GM12878 (cell line): Measurements from ENCODE around the gene SLC22A6. TPM values are rescaled to one million over a fixed set of nuclear protein-coding genes. Genes with fewer than 3 reads are reported as not detected.

Experiments
- ATAC-seq: fragments of 200-7000 bp; cut with Tn5 transposase; 3 replicates; pipeline ENCODE4 v1.9.1; 2020; ENCODE audit warnings: mild to moderate bottlenecking, moderate library complexity
- Bru-seq: library from RNA; stranded (reverse); fragments of 400-500 nt; gene quantifications from one replicate; lab custom pipeline; 2021; lab: Mats Ljungman, UMichigan
- BruChase-seq, 2 experiments: library from RNA; stranded (reverse); fragments of 400-500 nt; gene quantifications; one replicate each; lab custom pipeline; 2021; lab: Mats Ljungman, UMichigan
- BruUV-seq: library from RNA; stranded (reverse); fragments of 400-500 nt; replicated peaks from 2 replicates; lab custom pipeline; 2021; lab: Mats Ljungman, UMichigan
- CTCF ChIA-PET: fragments of 300-600 bp; sonication (Branson Sonifier 250); formaldehyde crosslinking; extraction: SDS; loops from one replicate; lab custom pipeline; 2021; ENCODE audit warnings: inconsistent platforms; lab: Yijun Ruan, JAX
- POLR2A ChIA-PET: fragments of 350-600 bp; formaldehyde crosslinking; extraction: SDS; loops from one replicate; lab custom pipeline; 2021; ENCODE audit warnings: inconsistent platforms; lab: Charles Lee
- RAD21 ChIA-PET: fragments of 300-600 bp; sonication (Branson Sonifier 250); formaldehyde crosslinking; loops from one replicate; lab custom pipeline; 2023; ENCODE audit warnings: antibody characterized with exemption; ENCODE audit not compliant: unreplicated experiment; lab: Charles Lee
- SMC1A ChIA-PET: fragments of 300-600 bp; sonication (Branson Sonifier 250); formaldehyde crosslinking; loops from one replicate; lab custom pipeline; 2023; ENCODE audit not compliant: unreplicated experiment, uncharacterized antibody; lab: Charles Lee
- DNase-seq: peaks from one replicate; pipeline ENCODE4 v3.0.0-alpha.2; 2011; ENCODE audit warnings: low read depth, low spot score
- FAIRE-seq: peaks from 3 replicates; lab custom pipeline; 2011; peaks lifted over from hg19 to GRCh38; lab: Jason Lieb, UNC
- H2AFZ ChIP-seq: 2 replicates; pipeline ENCODE4 v1.6.0; 2011; ENCODE audit warnings: low read depth, low read length, control low read depth; ENCODE audit not compliant: control insufficient read depth
- H3K27ac ChIP-seq: 2 replicates; pipeline ENCODE4 v1.5.1; 2011; ENCODE audit warnings: control low read depth; ENCODE audit not compliant: control insufficient read depth, insufficient read depth
- H3K27me3 ChIP-seq, 2 experiments: replicated peaks in 1 of 2; 2 replicates each; pipeline versions ENCODE4 v1.6.0 to v1.6.1; 2011; ENCODE audit warnings: low read length in 1 of 2; ENCODE audit not compliant: control insufficient read depth in 2 of 2, insufficient read depth in 2 of 2
- H3K36me3 ChIP-seq, 2 experiments: 2 replicates each; pipeline ENCODE4 v1.5.1; 2011; ENCODE audit warnings: low read length in 1 of 2; ENCODE audit not compliant: control insufficient read depth in 2 of 2, insufficient read depth in 2 of 2
- H3K4me1 ChIP-seq: 2 replicates; pipeline ENCODE4 v1.6.1; 2011; ENCODE audit warnings: mild to moderate bottlenecking, low read length, moderate library complexity, mixed read lengths; ENCODE audit not compliant: control insufficient read depth, insufficient read depth
- H3K4me2 ChIP-seq: 2 replicates; pipeline ENCODE4 v1.6.0; 2011; ENCODE audit warnings: control low read depth; ENCODE audit not compliant: control insufficient read depth, insufficient read depth
- H3K4me3 ChIP-seq: fragments of 200-600 bp; sonication (generic); 2 replicates; pipeline ENCODE4 v1.5.1; 2016
- H3K79me2 ChIP-seq: 2 replicates; pipeline ENCODE4 v1.6.0; 2011; ENCODE audit warnings: low read length; ENCODE audit not compliant: control insufficient read depth, insufficient read depth
- H3K9ac ChIP-seq: 2 replicates; pipeline ENCODE4 v1.8.0; 2011; ENCODE audit warnings: low read length, control low read depth, mixed read lengths; ENCODE audit not compliant: control insufficient read depth, insufficient read depth
- H3K9me3 ChIP-seq: replicated peaks from 3 replicates; pipeline ENCODE4 v1.5.1; 2011; ENCODE audit warnings: mild to moderate bottlenecking, low read length; ENCODE audit not compliant: control insufficient read depth, insufficient read depth
- H4K20me1 ChIP-seq: 2 replicates; pipeline ENCODE4 v1.6.0; 2011; ENCODE audit not compliant: control insufficient read depth, insufficient read depth
- ASH2L ChIP-seq: fragments of 300-600, 200-600 bp; sonication (generic); IDR thresholded peaks from 2 replicates; pipeline ENCODE4 v1.6.1; 2017; ENCODE audit warnings: low read depth, mild to moderate bottlenecking, borderline replicate concordance
- CBX3 ChIP-seq: fragments of 200-600 bp; sonication (generic); IDR thresholded peaks from 2 replicates; pipeline ENCODE4 v1.6.1; 2016; ENCODE audit warnings: low read depth, borderline replicate concordance
- CBX5 ChIP-seq: sonication (generic); IDR thresholded peaks from 2 replicates; pipeline ENCODE4 v1.6.1; 2016; ENCODE audit warnings: low read depth, moderate library complexity, mild to moderate bottlenecking, inconsistent platforms
- CHD1 ChIP-seq: IDR thresholded peaks from 2 replicates; pipeline ENCODE4 v1.6.1; 2012; ENCODE audit warnings: low read depth, low read length, improper control_type of control experiment
- DPF2 ChIP-seq: fragments of 450-650 bp; IDR thresholded peaks from 2 replicates; pipeline ENCODE4 v1.6.1; 2017; ENCODE audit warnings: mild to moderate bottlenecking
- EP300 ChIP-seq, 2 experiments: fragments of 150-350 bp in 1 of 2; IDR thresholded peaks; 2 replicates each; pipeline ENCODE4 v1.6.1; 2011 to 2012; ENCODE audit warnings: low read depth in 2 of 2, low read length in 2 of 2, borderline replicate concordance in 1 of 2, improper control_type of control experiment in 1 of 2, inconsistent platforms in 1 of 2; ENCODE audit not compliant: control insufficient read depth in 1 of 2
- MXI1 ChIP-seq: fragments of 150-350 bp; IDR thresholded peaks from 2 replicates; pipeline ENCODE4 v1.6.1; 2011; ENCODE audit warnings: low read depth, mild to moderate bottlenecking, inconsistent platforms, low read length, improper control_type of control experiment
- NBN ChIP-seq: fragments of 450-650 bp; IDR thresholded peaks from 2 replicates; pipeline ENCODE4 v1.6.1; 2016
- NR2C1 ChIP-seq: fragments of 450-650 bp; IDR thresholded peaks from 2 replicates; pipeline ENCODE4 v1.6.1; 2017; ENCODE audit warnings: antibody characterized with exemption, mild to moderate bottlenecking, moderate library complexity
- RFX5 ChIP-seq: IDR thresholded peaks from 2 replicates; pipeline ENCODE4 v1.6.1; 2011; ENCODE audit warnings: low read depth, low read length, improper control_type of control experiment
- SMC3 ChIP-seq: IDR thresholded peaks from 2 replicates; pipeline ENCODE4 v1.6.1; 2011; ENCODE audit warnings: low read length, improper control_type of control experiment, borderline replicate concordance
- SPI1 ChIP-seq: IDR thresholded peaks from 2 replicates; pipeline ENCODE4 v1.6.1; 2011; ENCODE audit warnings: low read depth, mild to moderate bottlenecking, low read length, moderate library complexity, borderline replicate concordance; ENCODE audit not compliant: insufficient read depth
- SUPT20H ChIP-seq: IDR thresholded peaks from 2 replicates; pipeline ENCODE4 v1.6.1; 2011; ENCODE audit warnings: low read depth, mild to moderate bottlenecking, low read length, moderate library complexity, borderline replicate concordance; ENCODE audit not compliant: control insufficient read depth
- TAF1 ChIP-seq: IDR thresholded peaks from 2 replicates; pipeline ENCODE4 v1.6.1; 2011; ENCODE audit warnings: mild to moderate bottlenecking, low read depth, low read length, borderline replicate concordance
- TCF12 ChIP-seq: IDR thresholded peaks from 2 replicates; pipeline ENCODE4 v1.6.1; 2011; ENCODE audit warnings: low read depth, mild to moderate bottlenecking, low read length
- WGBS: methylation state at CpG from one replicate; pipeline ENCODE4 v1.1.6; 2016; ENCODE audit warnings: low lambda C conversion rate; ENCODE audit not compliant: insufficient replicate concordance, insufficient coverage; ENCODE audit errors: missing lambda C conversion rate; 5-methylcytosine and 5-hydroxymethylcytosine counted together
- in situ Hi-C: fragments of 300-500 bp; cut with MboI; formaldehyde crosslinking; loops from 9 replicates; pipeline ENCODE4 v1.14.3; 2018; ENCODE audit warnings: mixed read lengths
- intact Hi-C: fragments of 100-400 bp; cut with micrococcal nuclease; formaldehyde crosslinking; loops from one replicate; pipeline ENCODE4 v1.14.2; 2022; ENCODE audit not compliant: unreplicated experiment
- long read RNA-seq, 2 experiments: library from polyadenylated mRNA; unstranded; transcript quantifications; one replicate each; pipeline ENCODE4 v2.0.0, GENCODE V29; 2019 to 2020
- polyA minus RNA-seq, 3 experiments: library from RNA; depleted of rRNA, polyadenylated mRNA; stranded (reverse); fragments of >200 nt; gene quantifications; 2 replicates each; pipeline ENCODE4 v1.2.3, GENCODE V29; 2011
- polyA plus RNA-seq, 11 experiments: library from polyadenylated mRNA; depleted of rRNA in 4 of 11; unstranded in 6 of 11; stranded (reverse) in 5 of 11; fragments of >200 nt; fragmentation: Nextera tagmentation in 4 of 11; fragmentation: Illumina TruSeq in 1 of 11; extraction: Ambion mirVana in 4 of 11; extraction: Trizol in 1 of 11; gene quantifications; 1 replicate in 1 of 11; 2 replicates in 10 of 11; pipeline versions ENCODE4 v1.2.1 to v1.2.3, GENCODE V29; 2011 to 2016; ENCODE audit warnings: inconsistent platforms in 2 of 11, missing spikeins in 2 of 11, low read depth in 1 of 11
- total RNA-seq, 4 experiments: library from RNA; depleted of rRNA in 3 of 4; stranded (reverse); fragments of >200 nt in 3 of 4; fragmentation: Illumina TruSeq in 1 of 4; extraction: Trizol in 1 of 4; gene quantifications; 2 replicates each; pipeline versions ENCODE4 v1.2.1 to v1.2.3, GENCODE V29; 2013 to 2021

Gene SLC22A6
- total RNA-seq (2013; cell fraction: nucleolus; rRNA removed): not detected in 2 replicates
- total RNA-seq (2014; rRNA removed) (not detected in 2 replicates), total RNA-seq (2014; rRNA removed; fragmentation: Illumina TruSeq; extraction: Trizol) (not detected in 2 replicates), total RNA-seq (2021) (not detected in 2 replicates), polyA plus RNA-seq (2011; rRNA removed) (not detected in 2 replicates), polyA plus RNA-seq (2014; fragmentation: Illumina TruSeq; extraction: Trizol) (not detected in 2 replicates), polyA plus RNA-seq (2014; fragmentation: Nextera tagmentation; extraction: Ambion mirVana) (not detected), polyA plus RNA-seq (2014; rRNA removed) (not detected in 2 replicates), polyA plus RNA-seq (2016; fragmentation: Nextera tagmentation; extraction: Ambion mirVana) (not detected), polyA minus RNA-seq (2011; rRNA and poly(A)+ RNA removed) (not detected in 2 replicates), Bru-seq, nascent RNA (not detected), BruChase-seq, experiment 1, labeled RNA remaining after a 6-hour chase (not detected), BruChase-seq, experiment 2, labeled RNA remaining after a 2-hour chase (not detected)
- not detected for polyA plus RNA-seq (2011; ENCODE audit: low read depth)
- not detected in 2 replicates for polyA plus RNA-seq (2011; cell fraction: cytosol; rRNA removed)
- polyA plus RNA-seq (2011; cell fraction: nucleus; rRNA removed): not detected in 2 replicates
- polyA plus RNA-seq (2012): not detected in 2 replicates
- not detected in 2 replicates for polyA minus RNA-seq (2011; cell fraction: cytosol; rRNA and poly(A)+ RNA removed)
- not detected in 2 replicates for polyA minus RNA-seq (2011; cell fraction: nucleus; rRNA and poly(A)+ RNA removed)
- long read RNA-seq, experiment 1: 0 reads
- long read RNA-seq, experiment 2: 0 reads

- Histone ChIP-seq H3K36me3 (no peaks in the 10 kb centered on the region), H3K79me2 (no peaks in the 10 kb centered on the region), H3K27ac (no peak within 1 kb of the TSS), H3K4me3 (no peak within 1 kb of the TSS), H3K4me1 (no peaks in the 10 kb centered on the region), H3K27me3 (no peaks in the 10 kb centered on the region; a peak in 1 of 4 replicates), H3K4me2 (no peak within 1 kb of the TSS), H4K20me1 (no peaks in the 10 kb centered on the region), H3K9ac (no peak within 1 kb of the TSS), H2AFZ (no peak within 1 kb of the TSS), H3K9me3 (no peaks in the 10 kb centered on the region)
- intact Hi-C loops: no loop called here
- no peak for TF ChIP-seq CBX5
- TF ChIP-seq RFX5: no peak
- no peak for TF ChIP-seq NR2C1
- BruUV-seq: no TSS peak
- RAD21 ChIA-PET: no interaction called here
- FAIRE-seq: no peak
- CTCF ChIA-PET: no interaction called here
- in situ Hi-C loops: no loop called here
- no peak for DNase-seq
- SMC1A ChIA-PET: no interaction called here
- 38% methylated on average over 13 of the region's 14 CpGs for WGBS
- POLR2A ChIA-PET: no interaction called here
- no peak for ATAC-seq
Measured at GRCh38 chr11:62984451-62984991, at the start of gene SLC22A6. TSS of gene SLC22A6 (minus strand) at chr11:62984967. CDS start at chr11:62984690, 277 bp downstream.

- Histone ChIP-seq H3K27ac (no peak overlapping the region), H2AFZ (no peak overlapping the region), H3K79me2 (no peaks in the 10 kb centered on the region), H3K36me3 (no peaks in the 10 kb centered on the region), H3K9me3 (no peaks in the 10 kb centered on the region), H3K4me3 (no peak overlapping the region), H3K4me1 (no peaks in the 10 kb centered on the region), H3K9ac (no peak overlapping the region), H4K20me1 (no peaks in the 10 kb centered on the region), H3K4me2 (no peak overlapping the region), H3K27me3 (no peaks in the 10 kb centered on the region)
- no peak for ATAC-seq
- no peak for FAIRE-seq
- intact Hi-C loops: no loop called here
- SMC1A ChIA-PET: interaction anchor here (1.0 kb wide), 1 partner anchor 603 kb away, joined by 3 read pairs; no protein-coding TSS in a partner anchor
- RAD21 ChIA-PET: no interaction called here
- 67% methylated on average over 4 of the region's 4 CpGs for WGBS
- CTCF ChIA-PET: interaction anchor here (1.0 kb wide), 1 partner anchor 446 kb away, joined by 3 read pairs; no protein-coding TSS in a partner anchor
- in situ Hi-C loops: loop anchor here (5.0 to 10.0 kb wide), 2 partner anchors 180 to 602 kb away; no protein-coding TSS in a partner anchor
- BruUV-seq: no TSS peak
- POLR2A ChIA-PET: no interaction called here
- DNase-seq: no peak
- no peak for TF ChIP-seq TCF12
- no peak for TF ChIP-seq TAF1
- no peak for TF ChIP-seq NBN
- no peak for TF ChIP-seq MXI1
- TF ChIP-seq DPF2: no peak
- no peak for TF ChIP-seq ASH2L
- no peak for TF ChIP-seq EP300 (IDR thresholded peaks at IDR 0.05; ENCODE audit: borderline replicate concordance in 1 of 2, control insufficient read depth in 1 of 2, low read depth in 2 of 2, low read length in 2 of 2)
- TF ChIP-seq CBX3: no peak
- TF ChIP-seq SPI1: no peak
- no peak for TF ChIP-seq CHD1
- TF ChIP-seq SUPT20H: no peak
- no peak for TF ChIP-seq SMC3
Measured at GRCh38 chr11:63032457-63032856, 47.7 kb upstream of the SLC22A6 start.
